PC-9 (cell line): ENCODE results near the gene PPP1R9A. TPM values are rescaled to one million over a fixed set of nuclear protein-coding genes. Genes with fewer than 3 reads are reported as not detected.

Experiments used
- BruUV-seq: library from RNA; stranded (reverse); fragments of 400-500 nt; replicated peaks from 2 replicates; lab custom pipeline; 2021; lab: Mats Ljungman, UMichigan
- CTCF ChIA-PET: fragments of 300-600 bp; sonication (Branson Sonifier 250); formaldehyde crosslinking; loops from one replicate; lab custom pipeline; 2022; ENCODE audit warnings: antibody characterized with exemption; lab: Charles Lee
- POLR2A ChIA-PET: fragments of 300-600 bp; sonication (Branson Sonifier 250); formaldehyde crosslinking; loops from one replicate; lab custom pipeline; 2022; ENCODE audit warnings: antibody characterized with exemption; ENCODE audit not compliant: unreplicated experiment; lab: Charles Lee
- DNase-seq, 2 experiments: peaks; one replicate each; pipeline versions ENCODE4 v3.0.0 to v3.0.0-alpha.2; 2015 to 2022; ENCODE audit warnings: mixed read lengths in 1 of 2
- H2AFZ ChIP-seq: fragments of 200-600 bp; sonication (generic); 2 replicates; pipeline ENCODE4 v1.8.1; 2017; ENCODE audit warnings: antibody characterized with exemption
- H3F3A ChIP-seq: fragments of 200-600 bp; sonication (generic); 2 replicates; pipeline ENCODE4 v1.8.1; 2017; ENCODE audit warnings: antibody characterized with exemption, mild to moderate bottlenecking, low read depth; ENCODE audit not compliant: insufficient read depth
- H3K27ac ChIP-seq: fragments of 200-600 bp; sonication (generic); 2 replicates; pipeline ENCODE4 v1.6.1; 2016; ENCODE audit warnings: mixed run types
- H3K27me3 ChIP-seq: fragments of 200-600 bp; sonication (generic); 2 replicates; pipeline ENCODE4 v1.6.1; 2016; ENCODE audit warnings: low read depth, mixed run types; ENCODE audit not compliant: insufficient read depth
- H3K36me3 ChIP-seq: fragments of 200-600 bp; sonication (generic); 2 replicates; pipeline ENCODE4 v1.6.1; 2016; ENCODE audit warnings: low read depth, mixed run types
- H3K4me1 ChIP-seq: fragments of 200-600 bp; sonication (generic); replicated peaks from 2 replicates; pipeline ENCODE4 v1.6.1; 2016; ENCODE audit warnings: mixed run types; ENCODE audit not compliant: insufficient read depth
- H3K4me2 ChIP-seq: fragments of 200-600 bp; sonication (generic); 2 replicates; pipeline ENCODE4 v1.6.1; 2017; ENCODE audit warnings: mixed run types
- H3K4me3 ChIP-seq: fragments of 200-600 bp; sonication (generic); 2 replicates; pipeline ENCODE4 v1.6.1; 2016; ENCODE audit warnings: mixed run types
- H3K79me2 ChIP-seq: fragments of 200-600 bp; sonication (generic); 2 replicates; pipeline ENCODE4 v1.6.1; 2017; ENCODE audit warnings: low read depth, mixed run types
- H3K9me2 ChIP-seq: fragments of 200-600 bp; sonication (generic); 2 replicates; pipeline ENCODE4 v1.8.1; 2017; ENCODE audit warnings: mild to moderate bottlenecking; ENCODE audit not compliant: insufficient read depth
- H3K9me3 ChIP-seq: fragments of 200-600 bp; sonication (generic); 2 replicates; pipeline ENCODE4 v1.8.1; 2016; ENCODE audit warnings: low read depth; ENCODE audit not compliant: insufficient read depth
- H4K20me1 ChIP-seq: fragments of 200-600 bp; sonication (generic); 2 replicates; pipeline ENCODE4 v1.8.1; 2017; ENCODE audit not compliant: insufficient read depth
- CTCF ChIP-seq: fragments of 200-600 bp; sonication (generic); conservative IDR thresholded peaks from 2 replicates; pipeline ENCODE4 v1.6.1; 2017; ENCODE audit warnings: mixed run types, antibody characterized with exemption, mild to moderate bottlenecking, moderate library complexity
- EZH2 ChIP-seq: fragments of 200-600 bp; sonication (generic); IDR thresholded peaks from 2 replicates; pipeline ENCODE4 v1.8.0; 2017; ENCODE audit warnings: antibody characterized with exemption, low read depth
- intact Hi-C: fragments of 100-400 bp; cut with micrococcal nuclease; formaldehyde crosslinking; loops from one replicate; pipeline ENCODE4 v1.10.0; 2022; ENCODE audit not compliant: unreplicated experiment
- total RNA-seq: library from RNA; stranded (reverse); gene quantifications from 2 replicates; pipeline ENCODE4 v1.2.3, GENCODE V29; 2021

PPP1R9A gene
- total RNA-seq, 1 experiment from 2014 or later = 11.5 TPM

DNA sequence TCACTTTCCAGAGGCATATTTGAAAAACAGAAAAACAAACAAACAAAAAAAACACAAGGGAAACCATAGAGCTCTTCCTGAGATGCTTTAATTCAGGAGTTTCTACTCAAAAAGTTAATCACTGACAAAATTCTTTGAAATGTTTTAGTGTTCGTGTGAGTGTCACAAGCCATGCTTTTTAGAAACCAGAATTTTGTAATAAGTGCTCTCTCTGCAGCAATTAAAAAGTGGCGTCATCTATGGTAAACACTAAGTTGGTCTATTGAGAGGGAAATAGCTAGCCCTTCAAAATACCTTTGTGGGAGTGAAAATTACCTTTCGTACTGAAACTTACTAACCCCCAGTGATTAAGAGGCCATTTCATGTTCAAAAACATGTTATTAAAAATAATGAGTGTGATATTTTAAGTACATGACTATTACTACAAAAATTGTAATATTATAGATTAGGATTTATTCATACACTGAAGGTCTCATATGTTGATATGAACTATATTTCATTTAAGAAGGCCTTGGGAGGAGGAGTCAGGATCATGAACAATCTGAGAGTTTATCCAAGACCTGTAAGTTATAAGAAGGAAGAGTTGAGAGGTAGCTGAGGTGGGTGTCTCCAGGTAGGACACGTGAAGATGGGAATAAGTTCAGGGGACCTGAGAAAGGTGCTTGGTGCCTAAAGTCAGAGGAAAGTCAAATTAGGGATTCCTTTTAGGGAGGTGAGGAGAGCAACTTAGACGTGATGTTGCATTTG lies 94.6 kb downstream of the PPP1R9A start:
- no peaks in the 10 kb centered on the region for H3K9me2 ChIP-seq
- no peaks in the 10 kb centered on the region for H3K27me3 ChIP-seq
- H2AFZ ChIP-seq = no peak overlapping the region
- DNase-seq = no peak
- H3K36me3 ChIP-seq = no peaks in the 10 kb centered on the region
- H4K20me1 ChIP-seq = no peaks in the 10 kb centered on the region
- H3K79me2 ChIP-seq = no peaks in the 10 kb centered on the region
- ChIA-PET POLR2A (no interaction called here), CTCF (no interaction called here)
- no TSS peak for BruUV-seq
- no peak overlapping the region for H3K27ac ChIP-seq
- intact Hi-C loops = no loop called here
- no peaks in the 10 kb centered on the region for H3F3A ChIP-seq
- TF ChIP-seq CTCF (no peak), EZH2 (no peak)
- H3K4me2 ChIP-seq = no peak overlapping the region
- H3K9me3 ChIP-seq = no peaks in the 10 kb centered on the region
- H3K4me1 ChIP-seq = no peaks in the 10 kb centered on the region
- no peak overlapping the region for H3K4me3 ChIP-seq

DNA sequence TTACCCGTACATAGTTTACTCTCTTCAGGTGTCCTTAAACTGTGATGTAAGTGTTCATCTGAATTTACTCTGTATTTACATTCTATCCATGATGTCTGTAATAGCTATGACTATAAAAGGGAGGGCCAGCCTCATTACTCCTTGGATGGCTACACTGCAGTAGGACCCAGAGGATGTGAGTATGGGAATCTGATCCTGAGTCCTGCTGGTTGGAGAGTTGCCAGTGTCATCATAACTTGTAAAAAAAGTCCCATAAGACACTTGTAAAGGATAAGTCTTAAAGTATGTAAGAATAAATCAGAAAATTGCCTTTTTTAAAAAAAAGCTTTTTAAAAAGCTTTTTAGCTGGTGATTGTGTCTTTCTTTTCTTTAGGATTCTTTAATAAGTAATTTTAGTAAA lies 95.4 kb downstream of the PPP1R9A start:
- no peaks in the 10 kb centered on the region for H4K20me1 ChIP-seq
- H3K9me2 ChIP-seq = no peaks in the 10 kb centered on the region
- no peak overlapping the region for H3K4me3 ChIP-seq
- TF ChIP-seq EZH2 = no peak
- TF ChIP-seq CTCF = no peak
- no peak for DNase-seq
- no peak overlapping the region for H3K27ac ChIP-seq
- ChIA-PET CTCF (no interaction called here), POLR2A (interaction anchor here (0.6 kb wide), 1 partner anchor 20 kb away, joined by 4 read pairs; no protein-coding TSS in a partner anchor)
- H3K79me2 ChIP-seq = no peaks in the 10 kb centered on the region
- intact Hi-C loops = no loop called here
- H3K9me3 ChIP-seq = no peaks in the 10 kb centered on the region
- no peaks in the 10 kb centered on the region for H3K36me3 ChIP-seq
- BruUV-seq = no TSS peak
- no peaks in the 10 kb centered on the region for H3K27me3 ChIP-seq
- no peak overlapping the region for H2AFZ ChIP-seq
- no peaks in the 10 kb centered on the region for H3K4me1 ChIP-seq
- H3K4me2 ChIP-seq = no peak overlapping the region
- no peaks in the 10 kb centered on the region for H3F3A ChIP-seq

DNA sequence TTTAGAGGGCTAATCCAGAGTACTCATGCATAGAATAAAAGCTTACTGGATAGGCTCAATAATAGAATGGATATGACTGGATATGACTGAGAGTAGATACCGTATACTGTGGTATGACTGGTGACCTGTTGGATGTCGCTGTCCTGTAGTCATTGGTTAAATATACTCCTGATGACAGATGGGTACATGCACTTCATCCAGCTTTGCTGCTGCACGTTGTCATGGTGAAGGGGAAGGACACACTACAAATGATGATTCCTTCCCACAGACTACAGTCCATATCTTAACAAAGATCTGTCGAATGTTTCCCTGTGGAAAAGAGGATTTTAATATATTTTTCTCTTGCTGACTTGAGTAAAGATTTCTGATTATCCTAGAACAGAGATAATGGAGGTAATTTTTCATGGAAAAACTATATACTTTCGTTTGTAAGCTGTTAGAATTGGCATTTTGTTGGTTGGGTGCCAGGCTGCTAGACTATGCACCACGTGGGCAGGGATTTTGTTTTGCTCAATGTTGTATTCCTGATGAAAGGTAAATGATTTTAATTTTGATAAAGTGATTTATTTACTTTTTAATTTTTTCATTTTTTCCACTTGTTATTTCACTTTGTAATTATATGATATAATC lies 97.3 kb downstream of the PPP1R9A start:
- intact Hi-C loops = no loop called here
- BruUV-seq = no TSS peak
- ChIA-PET POLR2A (no interaction called here), CTCF (no interaction called here)
- Histone ChIP-seq H3K27me3 (no peaks in the 10 kb centered on the region), H3K27ac (no peak overlapping the region), H3K36me3 (no peaks in the 10 kb centered on the region), H3F3A (no peaks in the 10 kb centered on the region), H2AFZ (no peak overlapping the region), H3K9me3 (no peaks in the 10 kb centered on the region), H3K4me2 (no peak overlapping the region), H4K20me1 (no peaks in the 10 kb centered on the region), H3K4me3 (no peak overlapping the region), H3K4me1 (no peaks in the 10 kb centered on the region), H3K79me2 (no peaks in the 10 kb centered on the region), H3K9me2 (no peaks in the 10 kb centered on the region)
- DNase-seq = no peak
- no peak for TF ChIP-seq CTCF
- TF ChIP-seq EZH2 = no peak
